Eye (tissue), 1 donor: Measurements from ENCODE around the gene CCSER1.
"Not testable (repeated sequence)": the region's sequence is repeated elsewhere in the genome, so short reads cannot be mapped to it uniquely, and the experiment has no call there.

Experiments used
- DNase-seq: peaks from one replicate; pipeline ENCODE4 v3.0.0-alpha.2; 2015

CCSER1 gene

GRCh38 chr4:91454111-91454510, 1326.9 kb downstream of the CCSER1 start:
- DNase-seq, result no peak

GRCh38 chr4:91462566-91462965, 1335.4 kb downstream of the CCSER1 start:
- not testable (repeated sequence) for DNase-seq

GRCh38 chr4:91470671-91471070, 1343.5 kb downstream of the CCSER1 start:
- DNase-seq, result no peak

GRCh38 chr4:91471280-91471679, 1344.1 kb downstream of the CCSER1 start:
- no peak for DNase-seq

- DNase-seq, result no peak
Measured at GRCh38 chr4:91472046-91472445, 1344.9 kb downstream of the CCSER1 start.

- no peak for DNase-seq
Measured at GRCh38 chr4:91485415-91485814, 1358.2 kb downstream of the CCSER1 start.

GRCh38 chr4:91488946-91489345, 1361.8 kb downstream of the CCSER1 start:
- DNase-seq, result no peak

- no peak for DNase-seq
Measured at GRCh38 chr4:91497892-91498291, 1370.7 kb downstream of the CCSER1 start.

GRCh38 chr4:91502365-91502764, 1375.2 kb downstream of the CCSER1 start:
- no peak for DNase-seq

- no peak for DNase-seq
Measured at GRCh38 chr4:91513326-91513725, 1386.1 kb downstream of the CCSER1 start.

- no peak for DNase-seq
Measured at GRCh38 chr4:91519155-91519554, 1392.0 kb downstream of the CCSER1 start.

GRCh38 chr4:91525621-91526020, 1398.4 kb downstream of the CCSER1 start:
- no peak for DNase-seq

- DNase-seq, result no peak
Measured at GRCh38 chr4:91527056-91527455, 1399.9 kb downstream of the CCSER1 start.

- no peak for DNase-seq
Measured at GRCh38 chr4:91567594-91567993, 1440.4 kb downstream of the CCSER1 start.

- no peak for DNase-seq
Measured at GRCh38 chr4:91577864-91578263, 1450.7 kb downstream of the CCSER1 start.

- DNase-seq, result no peak
Measured at GRCh38 chr4:91590260-91590659, 1463.1 kb downstream of the CCSER1 start.

GRCh38 chr4:91592125-91592524, 1464.9 kb downstream of the CCSER1 start:
- DNase-seq, result no peak

GRCh38 chr4:91596718-91597117, 1469.5 kb downstream of the CCSER1 start:
- DNase-seq, result no peak

GRCh38 chr4:91598696-91599095, 1471.5 kb downstream of the CCSER1 start:
- no peak for DNase-seq

- DNase-seq, result peak; percentile 50
Measured at GRCh38 chr4:91600301-91600700, 1473.1 kb downstream of the CCSER1 start.

- DNase-seq, result no peak
Measured at GRCh38 chr4:91601401-91601800, 1474.2 kb downstream of the CCSER1 start.

- no peak for DNase-seq
Measured at GRCh38 chr4:91611782-91612181, 1484.6 kb downstream of the CCSER1 start.

GRCh38 chr4:91620952-91621351, 1493.8 kb downstream of the CCSER1 start:
- no peak for DNase-seq

GRCh38 chr4:91621446-91621845, 1494.3 kb downstream of the CCSER1 start:
- DNase-seq, result no peak

- no peak for DNase-seq
Measured at GRCh38 chr4:91622925-91623602, 1495.9 kb downstream of the CCSER1 start.
